Gastrocnemius medialis (tissue), 4 donors: ENCODE results near the gene CELF1. TPM values are rescaled to one million over a fixed set of nuclear protein-coding genes. Genes with fewer than 3 reads are reported as not detected.

ENCODE experiments used
- ATAC-seq, 2 donors: fragments of 150-250 bp; one replicate each; pipeline ENCODE4 v1.9.1; 2016
- DNase-seq, 2 donors: peaks; one replicate each; pipeline ENCODE4 v3.0.0-alpha.2; 2019
- H3K27ac ChIP-seq, 4 donors: fragments of 200-600 bp; sonication (generic); 1 replicate in 1 of 4; 2 replicates in 3 of 4; pipeline ENCODE4 v1.5.1; 2016 to 2018; ENCODE audit warnings: mild to moderate bottlenecking in 2 of 4, moderate library complexity in 1 of 4
- H3K27me3 ChIP-seq, 3 donors: fragments of 200-600 bp; sonication (generic) in 2 of 3; 1 replicate in 1 of 3; 2 replicates in 2 of 3; pipeline versions ENCODE4 v1.5.1 to v1.6.0; 2016 to 2019; ENCODE audit warnings: mild to moderate bottlenecking in 1 of 3, moderate library complexity in 1 of 3
- H3K36me3 ChIP-seq, 2 donors: fragments of 200-600 bp; sonication (generic) in 1 of 2; one replicate each; pipeline ENCODE4 v1.5.1; 2017 to 2018
- H3K4me1 ChIP-seq, 2 donors: fragments of 200-600 bp; sonication (generic) in 1 of 2; one replicate each; pipeline ENCODE4 v1.5.1; 2016 to 2017; ENCODE audit warnings: mild to moderate bottlenecking in 2 of 2
- H3K4me3 ChIP-seq, 4 donors: fragments of 200-600 bp; sonication (generic) in 3 of 4; 1 replicate in 1 of 4; 2 replicates in 3 of 4; pipeline ENCODE4 v1.5.1; 2016 to 2019; ENCODE audit warnings: mild to moderate bottlenecking in 2 of 4
- H3K9me3 ChIP-seq, 3 donors: fragments of 200-600 bp; sonication (generic) in 2 of 3; 1 replicate in 1 of 3; 2 replicates in 2 of 3; pipeline ENCODE4 v1.5.1; 2016 to 2019
- POLR2A ChIP-seq, 2 donors: fragments of 450-650 bp; IDR thresholded peaks; one replicate each; pipeline ENCODE4 v1.6.1; 2017; ENCODE audit warnings: antibody characterized with exemption in 2 of 2, mild to moderate bottlenecking in 2 of 2, moderate library complexity in 2 of 2
- in situ Hi-C, 4 donors: fragments of 200-750 bp; cut with MboI; loops; one replicate each; pipeline versions ENCODE4 v1.15.0 to v1.8.0; 2017; ENCODE audit warnings: low sequenced_read_pairs in 4 of 4
- intact Hi-C: fragments of 100-400 bp; cut with DNase I; formaldehyde crosslinking; loops from one replicate; pipeline ENCODE4 v1.15.1; 2023; ENCODE audit warnings: low total_unique reads
- total RNA-seq, 4 donors: library from RNA; depleted of rRNA; stranded (reverse); fragments of >200 nt; gene quantifications; one replicate each; pipeline versions ENCODE4 v1.1.0 to v1.2.3, GENCODE V29; 2016
- TF ChIP-seq, protein P1 (sequence below), 5 experiments: fragments of 450-650 bp in 3 of 5; fragments of 200-600 bp in 2 of 5; sonication (generic) in 2 of 5; IDR thresholded peaks in 4 of 5; conservative IDR thresholded peaks in 1 of 5; 1 replicate in 4 of 5; 2 replicates in 1 of 5; pipeline ENCODE4 v1.5.1; 2016 to 2019; ENCODE audit warnings: antibody characterized with exemption in 5 of 5, mild to moderate bottlenecking in 3 of 5, moderate library complexity in 3 of 5

Gene CELF1
- total RNA-seq, 4 donors from 2014 or later: 106 to 185 (median 136) TPM

GRCh38 chr11:47448566-47449427 lies 104.1 kb downstream of the CELF1 start, which contains the start of gene RAPSN:
TSS of gene RAPSN (minus strand) at chr11:47449136. CDS start at chr11:47448964, 172 bp downstream.
- Histone ChIP-seq H3K27ac (peak within 1 kb of the TSS; percentile 81 to 94 (median 90)), H3K27me3 (no peaks in the 10 kb centered on the region), H3K9me3 (no peaks in the 10 kb centered on the region), H3K4me1 (peaks cover 10 to 19% of the 10 kb centered on the region in 2 donors), H3K36me3 (peaks cover 0 to 8% of the 10 kb centered on the region in 2 donors), H3K4me3 (peak within 1 kb of the TSS; percentile 46 to 74 (median 60))
- peak; percentile 83 to 91 for DNase-seq
- intact Hi-C loops (loop anchor here (1.0 to 10.0 kb wide), 2 partner anchors 40 to 264 kb away; partner anchors contain the start of genes PACSIN3 and SLC39A13), in situ Hi-C loops (loop anchor here in 1 of 4 donors (10.0 kb wide), 1 partner anchor 64 kb away; no protein-coding TSS in a partner anchor)
- peak; percentile 54 to 72 for TF ChIP-seq POLR2A (IDR thresholded peaks at IDR 0.05)
- TF ChIP-seq, protein P1, sequence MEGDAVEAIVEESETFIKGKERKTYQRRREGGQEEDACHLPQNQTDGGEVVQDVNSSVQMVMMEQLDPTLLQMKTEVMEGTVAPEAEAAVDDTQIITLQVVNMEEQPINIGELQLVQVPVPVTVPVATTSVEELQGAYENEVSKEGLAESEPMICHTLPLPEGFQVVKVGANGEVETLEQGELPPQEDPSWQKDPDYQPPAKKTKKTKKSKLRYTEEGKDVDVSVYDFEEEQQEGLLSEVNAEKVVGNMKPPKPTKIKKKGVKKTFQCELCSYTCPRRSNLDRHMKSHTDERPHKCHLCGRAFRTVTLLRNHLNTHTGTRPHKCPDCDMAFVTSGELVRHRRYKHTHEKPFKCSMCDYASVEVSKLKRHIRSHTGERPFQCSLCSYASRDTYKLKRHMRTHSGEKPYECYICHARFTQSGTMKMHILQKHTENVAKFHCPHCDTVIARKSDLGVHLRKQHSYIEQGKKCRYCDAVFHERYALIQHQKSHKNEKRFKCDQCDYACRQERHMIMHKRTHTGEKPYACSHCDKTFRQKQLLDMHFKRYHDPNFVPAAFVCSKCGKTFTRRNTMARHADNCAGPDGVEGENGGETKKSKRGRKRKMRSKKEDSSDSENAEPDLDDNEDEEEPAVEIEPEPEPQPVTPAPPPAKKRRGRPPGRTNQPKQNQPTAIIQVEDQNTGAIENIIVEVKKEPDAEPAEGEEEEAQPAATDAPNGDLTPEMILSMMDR (IDR thresholded peaks at IDR 0.05 in 4 of 5, conservative IDR thresholded peaks at IDR 0.05 in 1 of 5): peak in 1 of 5 experiments; percentile 8
- ATAC-seq: peak; percentile 87 to 90

- ATAC-seq (peak; percentile 8 to 23), DNase-seq (peak in 1 of 2 donors; percentile 59)
- H3K9me3 ChIP-seq: no peaks in the 10 kb centered on the region
- peaks cover 15 to 19% of the 10 kb centered on the region in 2 donors for H3K4me1 ChIP-seq
- peak overlapping the region; percentile 81 to 94 (median 90) for H3K27ac ChIP-seq
- peaks cover 0 to 8% of the 10 kb centered on the region in 2 donors for H3K36me3 ChIP-seq
- TF ChIP-seq POLR2A (IDR thresholded peaks at IDR 0.05): no peak
- TF ChIP-seq, protein P1 (IDR thresholded peaks at IDR 0.05 in 4 of 5, conservative IDR thresholded peaks at IDR 0.05 in 1 of 5): no peak
- H3K4me3 ChIP-seq: peak overlapping the region; percentile 46 to 74 (median 60)
- intact Hi-C loops: loop anchor here (10.0 kb wide), 1 partner anchor 263 kb away; the partner anchor contains the start of gene PACSIN3
- in situ Hi-C loops: loop anchor here in 1 of 4 donors (10.0 kb wide), 1 partner anchor 63 kb away; no protein-coding TSS in a partner anchor
- H3K27me3 ChIP-seq: no peaks in the 10 kb centered on the region
These were observed 105.0 kb downstream of the CELF1 start for GRCh38 chr11:47447906-47448305.

- H3K9me3 ChIP-seq: no peaks in the 10 kb centered on the region
- in situ Hi-C loops: loop anchor here in 1 of 4 donors (10.0 kb wide), 1 partner anchor 62 kb away; no protein-coding TSS in a partner anchor
- ATAC-seq (no peak), DNase-seq (no peak)
- TF ChIP-seq, protein P1 (IDR thresholded peaks at IDR 0.05 in 4 of 5, conservative IDR thresholded peaks at IDR 0.05 in 1 of 5): no peak
- TF ChIP-seq POLR2A (IDR thresholded peaks at IDR 0.05): no peak
- peak overlapping the region in 1 of 4 donors; percentile 93 for H3K27ac ChIP-seq
- H3K36me3 ChIP-seq: peaks cover 0 to 8% of the 10 kb centered on the region in 2 donors
- no peaks in the 10 kb centered on the region for H3K27me3 ChIP-seq
- intact Hi-C loops: loop anchor here (10.0 kb wide), 1 partner anchor 262 kb away; the partner anchor contains the start of gene PACSIN3
- peaks cover 20 to 26% of the 10 kb centered on the region in 2 donors for H3K4me1 ChIP-seq
- H3K4me3 ChIP-seq: no peak overlapping the region
These were observed 106.1 kb downstream of the CELF1 start for GRCh38 chr11:47446833-47447232.

- DNase-seq: no peak
- in situ Hi-C loops: loop anchor here in 1 of 4 donors (10.0 kb wide), 1 partner anchor 61 kb away; no protein-coding TSS in a partner anchor
- ATAC-seq: no peak
- Histone ChIP-seq H3K36me3 (peaks cover 0 to 8% of the 10 kb centered on the region in 2 donors), H3K4me3 (no peak overlapping the region), H3K9me3 (no peaks in the 10 kb centered on the region), H3K27ac (peak overlapping the region in 1 of 4 donors; percentile 12), H3K4me1 (peaks cover 20 to 26% of the 10 kb centered on the region in 2 donors), H3K27me3 (no peaks in the 10 kb centered on the region)
- TF ChIP-seq POLR2A (IDR thresholded peaks at IDR 0.05): no peak
- TF ChIP-seq, protein P1 (IDR thresholded peaks at IDR 0.05 in 4 of 5, conservative IDR thresholded peaks at IDR 0.05 in 1 of 5): no peak
- intact Hi-C loops: loop anchor here (10.0 kb wide), 1 partner anchor 261 kb away; the partner anchor contains the start of gene PACSIN3
These were observed 107.1 kb downstream of the CELF1 start for GRCh38 chr11:47445840-47446239.
